SK-N-SH (cell line): Measurements from ENCODE around the gene SLC15A1. TPM values are rescaled to one million over a fixed set of nuclear protein-coding genes. Genes with fewer than 3 reads are reported as not detected.

Experiments used
- CTCF ChIA-PET: fragments of 300-600, 350-600 bp; formaldehyde crosslinking; extraction: SDS; loops from one replicate; lab custom pipeline; 2021; lab: Yijun Ruan, JAX
- POLR2A ChIA-PET: fragments of 350-600 bp; sonication (Branson Sonifier 250); formaldehyde crosslinking; extraction: SDS; loops from one replicate; lab custom pipeline; 2020; ENCODE audit warnings: antibody characterized with exemption, inconsistent platforms; lab: Yijun Ruan, JAX
- DNase-seq: peaks from one replicate; pipeline ENCODE4 v3.0.0; 2012
- H2AFZ ChIP-seq: fragments of 200-600 bp; sonication (generic); 2 replicates; pipeline ENCODE4 v1.8.1; 2016; ENCODE audit warnings: antibody characterized with exemption, mild to moderate bottlenecking, low read depth
- H3F3A ChIP-seq: fragments of 200-600 bp; sonication (generic); replicated peaks from 2 replicates; pipeline ENCODE3; 2016; ENCODE audit warnings: antibody characterized with exemption, mild to moderate bottlenecking; ENCODE audit not compliant: insufficient read depth
- H3K27ac ChIP-seq, 2 experiments: fragments of 200-500 bp in 1 of 2; fragments of 200-600 bp in 1 of 2; sonication (Bioruptor generic) in 1 of 2; sonication (generic), shearing (Covaris generic) in 1 of 2; 2 replicates each; pipeline versions ENCODE4 v1.5.1 to v1.6.1; 2014 to 2016; ENCODE audit warnings: low read depth in 2 of 2, inconsistent platforms in 1 of 2, low read length in 1 of 2, mild to moderate bottlenecking in 1 of 2, mixed read lengths in 1 of 2
- H3K27me3 ChIP-seq: fragments of 200-600 bp; sonication (generic), shearing (Covaris generic); 2 replicates; pipeline ENCODE4 v1.6.1; 2016; ENCODE audit warnings: mixed run types; ENCODE audit not compliant: insufficient read depth
- H3K36me3 ChIP-seq, 2 experiments: fragments of 200-500 bp in 1 of 2; fragments of 200-600 bp in 1 of 2; sonication (Bioruptor generic) in 1 of 2; sonication (generic) in 1 of 2; replicated peaks in 1 of 2; 2 replicates each; pipeline versions ENCODE3 to v1.5.1; 2014 to 2016; ENCODE audit warnings: low read length in 1 of 2, mild to moderate bottlenecking in 1 of 2; ENCODE audit not compliant: insufficient read depth in 2 of 2, control insufficient read depth in 1 of 2
- H3K4me1 ChIP-seq, 2 experiments: fragments of 200-500 bp in 1 of 2; fragments of 200-600 bp in 1 of 2; sonication (Bioruptor generic) in 1 of 2; sonication (generic), shearing (Covaris generic) in 1 of 2; 2 replicates each; pipeline versions ENCODE4 v1.5.1 to v1.6.1; 2014 to 2016; ENCODE audit warnings: low read depth in 1 of 2, low read length in 1 of 2, mixed run types in 1 of 2; ENCODE audit not compliant: insufficient read depth in 2 of 2, control insufficient read depth in 1 of 2
- H3K4me2 ChIP-seq: fragments of 200-600 bp; sonication (generic), shearing (Covaris generic); 2 replicates; pipeline ENCODE4 v1.6.1; 2017; ENCODE audit warnings: mixed run types
- H3K4me3 ChIP-seq, 2 experiments: fragments of 200-500 bp in 1 of 2; fragments of 200-600 bp in 1 of 2; sonication (Bioruptor generic) in 1 of 2; sonication (generic), shearing (Covaris generic) in 1 of 2; 2 replicates each; pipeline versions ENCODE4 v1.5.1 to v1.8.1; 2014 to 2016; ENCODE audit warnings: low read depth in 2 of 2, inconsistent platforms in 1 of 2, low read length in 1 of 2, mild to moderate bottlenecking in 1 of 2, mixed read lengths in 1 of 2, moderate library complexity in 1 of 2
- H3K79me2 ChIP-seq: fragments of 200-600 bp; sonication (generic); 2 replicates; pipeline ENCODE4 v1.8.1; 2017; ENCODE audit warnings: mild to moderate bottlenecking; ENCODE audit not compliant: insufficient read depth
- H3K9ac ChIP-seq: fragments of 200-600 bp; sonication (generic); 2 replicates; pipeline ENCODE4 v1.6.1; 2017; ENCODE audit warnings: mixed run types
- H3K9me2 ChIP-seq: fragments of 200-600 bp; sonication (generic); 2 replicates; pipeline ENCODE4 v1.6.1; 2017; ENCODE audit warnings: mixed run types
- H3K9me3 ChIP-seq: fragments of 200-600 bp; sonication (generic); 2 replicates; pipeline ENCODE4 v1.6.1; 2017; ENCODE audit warnings: mixed run types, mild to moderate bottlenecking, moderate library complexity
- H4K20me1 ChIP-seq: fragments of 200-600 bp; sonication (generic); 2 replicates; pipeline ENCODE4 v1.6.1; 2017; ENCODE audit warnings: mild to moderate bottlenecking, mixed run types; ENCODE audit not compliant: insufficient read depth
- CTCF ChIP-seq: fragments of 200-600 bp; sonication (generic); IDR thresholded peaks from 2 replicates; pipeline ENCODE4 v1.6.1; 2017; ENCODE audit warnings: antibody characterized with exemption, mild to moderate bottlenecking, moderate library complexity
- FOXJ3 ChIP-seq: sonication (generic); formaldehyde crosslinking; IDR thresholded peaks from 2 replicates; pipeline ENCODE4 v1.5.1; 2020; ENCODE audit warnings: mild to moderate bottlenecking, missing genetic modification reagents
- MEF2A ChIP-seq: IDR thresholded peaks from 2 replicates; pipeline ENCODE4 v1.4.0; 2012; ENCODE audit warnings: low read depth, borderline replicate concordance
- NFIC ChIP-seq: IDR thresholded peaks from 2 replicates; pipeline ENCODE4 v1.4.0; 2012; ENCODE audit warnings: borderline replicate concordance
- RCOR1 ChIP-seq: fragments of 150-350 bp; IDR thresholded peaks from 2 replicates; pipeline ENCODE4 v1.6.1; 2017; ENCODE audit warnings: antibody characterized with exemption, low read length
- RXRA ChIP-seq: IDR thresholded peaks from 2 replicates; pipeline ENCODE4 v1.4.0; 2012; ENCODE audit warnings: low read depth, mild to moderate bottlenecking, borderline replicate concordance
- SMC3 ChIP-seq: IDR thresholded peaks from 2 replicates; pipeline ENCODE4 v1.6.1; 2012; ENCODE audit warnings: low read depth, low read length, improper control_type of control experiment
- WGBS: methylation state at CpG from one replicate; pipeline ENCODE4 v1.1.6; 2017; ENCODE audit warnings: low lambda C conversion rate; 5-methylcytosine and 5-hydroxymethylcytosine counted together
- polyA plus RNA-seq, 3 experiments: library from polyadenylated mRNA; depleted of rRNA; stranded (reverse); fragments of >200 nt; gene quantifications; 2 replicates each; pipeline ENCODE4 v1.2.3, GENCODE V29; 2012
- TF ChIP-seq, protein P1 (sequence below): IDR thresholded peaks from 2 replicates; pipeline ENCODE4 v1.4.0; 2012; ENCODE audit warnings: low read depth, borderline replicate concordance
- TF ChIP-seq, protein P2 (sequence below): IDR thresholded peaks from 2 replicates; pipeline ENCODE4 v1.6.1; 2012; ENCODE audit warnings: mild to moderate bottlenecking, low read depth, low read length, moderate library complexity

SLC15A1 gene
- polyA plus RNA-seq, 1 of the 3 experiments (the other 2 are of a cell fraction), result not detected

GRCh38 chr13:98649861-98650260, 102.6 kb downstream of the SLC15A1 start:
- no peaks in the 10 kb centered on the region for H3K9me2 ChIP-seq
- 74% methylated on average over 7 of the region's 7 CpGs for WGBS
- ChIA-PET CTCF (interaction anchor here (1.0 to 10.6 kb wide), 2 partner anchors 11 to 201 kb away, joined by 3 to 164 read pairs; no protein-coding TSS in a partner anchor), POLR2A (no interaction called here)
- no peaks in the 10 kb centered on the region; the same call in 1 of the 2 replicates for H3K27me3 ChIP-seq
- no peaks in the 10 kb centered on the region for H4K20me1 ChIP-seq
- no peaks in the 10 kb centered on the region for H3K36me3 ChIP-seq
- peaks cover 0 to 3% of the 10 kb centered on the region in 2 experiments; a peak in 1 of 4 replicates for H3K4me1 ChIP-seq
- H3K9ac ChIP-seq, result no peak overlapping the region
- H3K79me2 ChIP-seq, result no peaks in the 10 kb centered on the region
- H2AFZ ChIP-seq, result no peak overlapping the region
- H3K4me2 ChIP-seq, result no peak overlapping the region
- TF ChIP-seq RCOR1 (no peak), MEF2A (no peak)
- TF ChIP-seq, protein P1, sequence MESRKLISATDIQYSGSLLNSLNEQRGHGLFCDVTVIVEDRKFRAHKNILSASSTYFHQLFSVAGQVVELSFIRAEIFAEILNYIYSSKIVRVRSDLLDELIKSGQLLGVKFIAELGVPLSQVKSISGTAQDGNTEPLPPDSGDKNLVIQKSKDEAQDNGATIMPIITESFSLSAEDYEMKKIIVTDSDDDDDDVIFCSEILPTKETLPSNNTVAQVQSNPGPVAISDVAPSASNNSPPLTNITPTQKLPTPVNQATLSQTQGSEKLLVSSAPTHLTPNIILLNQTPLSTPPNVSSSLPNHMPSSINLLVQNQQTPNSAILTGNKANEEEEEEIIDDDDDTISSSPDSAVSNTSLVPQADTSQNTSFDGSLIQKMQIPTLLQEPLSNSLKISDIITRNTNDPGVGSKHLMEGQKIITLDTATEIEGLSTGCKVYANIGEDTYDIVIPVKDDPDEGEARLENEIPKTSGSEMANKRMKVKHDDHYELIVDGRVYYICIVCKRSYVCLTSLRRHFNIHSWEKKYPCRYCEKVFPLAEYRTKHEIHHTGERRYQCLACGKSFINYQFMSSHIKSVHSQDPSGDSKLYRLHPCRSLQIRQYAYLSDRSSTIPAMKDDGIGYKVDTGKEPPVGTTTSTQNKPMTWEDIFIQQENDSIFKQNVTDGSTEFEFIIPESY, result no peak
- no peaks in the 10 kb centered on the region for H3K9me3 ChIP-seq
- no peak for DNase-seq
- H3K27ac ChIP-seq, result no peak overlapping the region
- H3F3A ChIP-seq, result no peaks in the 10 kb centered on the region
- no peak overlapping the region for H3K4me3 ChIP-seq

GRCh38 chr13:98648686-98649085, 103.8 kb downstream of the SLC15A1 start:
- no peak for DNase-seq
- no peak overlapping the region for H3K4me2 ChIP-seq
- no peaks in the 10 kb centered on the region for H3K36me3 ChIP-seq
- no peak overlapping the region for H3K27ac ChIP-seq
- no peak overlapping the region for H2AFZ ChIP-seq
- no peaks in the 10 kb centered on the region for H3K9me3 ChIP-seq
- ChIA-PET POLR2A (no interaction called here), CTCF (interaction anchor here (0.9 to 10.6 kb wide), 3 partner anchors 24 to 242 kb away, joined by 3 to 164 read pairs (median 4); no protein-coding TSS in a partner anchor)
- peaks cover 0 to 3% of the 10 kb centered on the region in 2 experiments; a peak in 1 of 4 replicates for H3K4me1 ChIP-seq
- no peaks in the 10 kb centered on the region for H3K9me2 ChIP-seq
- no peaks in the 10 kb centered on the region for H3F3A ChIP-seq
- H3K9ac ChIP-seq, result no peak overlapping the region
- no peak for TF ChIP-seq FOXJ3
- TF ChIP-seq, protein P2, sequence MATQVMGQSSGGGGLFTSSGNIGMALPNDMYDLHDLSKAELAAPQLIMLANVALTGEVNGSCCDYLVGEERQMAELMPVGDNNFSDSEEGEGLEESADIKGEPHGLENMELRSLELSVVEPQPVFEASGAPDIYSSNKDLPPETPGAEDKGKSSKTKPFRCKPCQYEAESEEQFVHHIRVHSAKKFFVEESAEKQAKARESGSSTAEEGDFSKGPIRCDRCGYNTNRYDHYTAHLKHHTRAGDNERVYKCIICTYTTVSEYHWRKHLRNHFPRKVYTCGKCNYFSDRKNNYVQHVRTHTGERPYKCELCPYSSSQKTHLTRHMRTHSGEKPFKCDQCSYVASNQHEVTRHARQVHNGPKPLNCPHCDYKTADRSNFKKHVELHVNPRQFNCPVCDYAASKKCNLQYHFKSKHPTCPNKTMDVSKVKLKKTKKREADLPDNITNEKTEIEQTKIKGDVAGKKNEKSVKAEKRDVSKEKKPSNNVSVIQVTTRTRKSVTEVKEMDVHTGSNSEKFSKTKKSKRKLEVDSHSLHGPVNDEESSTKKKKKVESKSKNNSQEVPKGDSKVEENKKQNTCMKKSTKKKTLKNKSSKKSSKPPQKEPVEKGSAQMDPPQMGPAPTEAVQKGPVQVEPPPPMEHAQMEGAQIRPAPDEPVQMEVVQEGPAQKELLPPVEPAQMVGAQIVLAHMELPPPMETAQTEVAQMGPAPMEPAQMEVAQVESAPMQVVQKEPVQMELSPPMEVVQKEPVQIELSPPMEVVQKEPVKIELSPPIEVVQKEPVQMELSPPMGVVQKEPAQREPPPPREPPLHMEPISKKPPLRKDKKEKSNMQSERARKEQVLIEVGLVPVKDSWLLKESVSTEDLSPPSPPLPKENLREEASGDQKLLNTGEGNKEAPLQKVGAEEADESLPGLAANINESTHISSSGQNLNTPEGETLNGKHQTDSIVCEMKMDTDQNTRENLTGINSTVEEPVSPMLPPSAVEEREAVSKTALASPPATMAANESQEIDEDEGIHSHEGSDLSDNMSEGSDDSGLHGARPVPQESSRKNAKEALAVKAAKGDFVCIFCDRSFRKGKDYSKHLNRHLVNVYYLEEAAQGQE, result no peak
- no peak for TF ChIP-seq RXRA
- TF ChIP-seq, protein P1, result no peak
- TF ChIP-seq NFIC, result no peak
- TF ChIP-seq SMC3, result no peak
- no peak for TF ChIP-seq CTCF
- no peaks in the 10 kb centered on the region for H3K79me2 ChIP-seq
- no peak overlapping the region for H3K4me3 ChIP-seq
- 65% methylated on average over 3 of the region's 3 CpGs for WGBS
- H4K20me1 ChIP-seq, result no peaks in the 10 kb centered on the region
- no peaks in the 10 kb centered on the region; the same call in 1 of the 2 replicates for H3K27me3 ChIP-seq
